HepG2 (cell line): ENCODE measurements around the gene CHEK1. TPM values are rescaled to one million over a fixed set of nuclear protein-coding genes. Genes with fewer than 3 reads are reported as not detected.
A peak's percentile ranks its signal among the peaks of the same experiment; 100 is the strongest.

Experiments
- CCDC6 ChIP-seq: sonication (generic); formaldehyde crosslinking; IDR thresholded peaks from 2 replicates; pipeline ENCODE4 v1.8.1; 2022; ENCODE audit warnings: mild to moderate bottlenecking, missing genetic modification reagents, moderate library complexity
- GATAD1 ChIP-seq: IDR thresholded peaks from 2 replicates; pipeline ENCODE4 v1.6.1; 2016; ENCODE audit warnings: missing genetic modification reagents, missing compliant biosample characterization
- HDAC2 ChIP-seq: sonication (generic); formaldehyde crosslinking; IDR thresholded peaks from 2 replicates; pipeline ENCODE4 v1.4.0; 2020; ENCODE audit warnings: missing genetic modification reagents
- KDM5B ChIP-seq: sonication (generic); formaldehyde crosslinking; IDR thresholded peaks from 2 replicates; pipeline ENCODE4 v1.4.0; 2020; ENCODE audit warnings: missing genetic modification reagents, mild to moderate bottlenecking, borderline replicate concordance
- KLF16 ChIP-seq, 2 experiments: sonication (generic) in 1 of 2; formaldehyde crosslinking in 1 of 2; IDR thresholded peaks; 2 replicates each; pipeline versions ENCODE4 v1.6.1 to v1.8.0; 2016 to 2023; ENCODE audit warnings: missing genetic modification reagents in 2 of 2, missing compliant biosample characterization in 1 of 2
- NONO ChIP-seq, 2 experiments: fragments of 450-650 bp in 1 of 2; sonication (generic) in 1 of 2; formaldehyde crosslinking in 1 of 2; IDR thresholded peaks in 1 of 2; conservative IDR thresholded peaks in 1 of 2; 2 replicates each; pipeline versions ENCODE4 v1.6.1 to v1.8.0; 2017 to 2022; ENCODE audit warnings: mild to moderate bottlenecking in 1 of 2, missing genetic modification reagents in 1 of 2, moderate library complexity in 1 of 2
- POLR2A ChIP-seq, 2 experiments: IDR thresholded peaks; 2 replicates each; pipeline ENCODE4 v1.6.1; 2011; ENCODE audit warnings: low read depth in 2 of 2, low read length in 2 of 2, mild to moderate bottlenecking in 1 of 2, moderate library complexity in 1 of 2; ENCODE audit not compliant: insufficient read depth in 1 of 2
- ZIK1 ChIP-seq: sonication (generic); formaldehyde crosslinking; IDR thresholded peaks from 2 replicates; pipeline ENCODE4 v1.5.0; 2020; ENCODE audit warnings: mild to moderate bottlenecking, low read depth, missing genetic modification reagents, borderline replicate concordance
- ZNF121 ChIP-seq: sonication (generic); formaldehyde crosslinking; IDR thresholded peaks from 2 replicates; pipeline ENCODE4 v1.5.0; 2020; ENCODE audit warnings: mild to moderate bottlenecking, missing genetic modification reagents
- ZNF292 ChIP-seq: sonication (generic); formaldehyde crosslinking; IDR thresholded peaks from 2 replicates; pipeline ENCODE4 v1.8.1; 2022; ENCODE audit warnings: mild to moderate bottlenecking, low read depth, missing genetic modification reagents, borderline replicate concordance
- ZNF329 ChIP-seq: sonication (generic); formaldehyde crosslinking; IDR thresholded peaks from 2 replicates; pipeline ENCODE4 v1.9.0; 2021; ENCODE audit warnings: low read depth, mild to moderate bottlenecking, missing genetic modification reagents
- polyA plus RNA-seq, 8 experiments: library from polyadenylated mRNA; depleted of rRNA in 3 of 8; stranded (reverse) in 7 of 8; unstranded in 1 of 8; fragments of >200 nt; fragmentation: Illumina TruSeq in 4 of 8; extraction: Trizol in 4 of 8; gene quantifications; 2 replicates each; pipeline versions ENCODE4 v1.2.1 to v1.2.3, GENCODE V29; 2011 to 2016; ENCODE audit warnings: low read depth in 4 of 8, missing spikeins in 1 of 8, mixed read lengths in 1 of 8; ENCODE audit not compliant: insufficient read depth in 1 of 8
- total RNA-seq, 5 experiments: library from RNA; depleted of rRNA; stranded (reverse); fragments of >200 nt; fragmentation: Illumina TruSeq; extraction: Trizol; gene quantifications; 2 replicates each; pipeline ENCODE4 v1.2.3, GENCODE V29; 2016; ENCODE audit warnings: low read depth in 1 of 5
- TF ChIP-seq, protein P1 (sequence below): sonication (generic); formaldehyde crosslinking; IDR thresholded peaks from 2 replicates; pipeline ENCODE4 v1.4.0; 2020; ENCODE audit warnings: missing genetic modification reagents, borderline replicate concordance
- TF ChIP-seq, protein P2 (sequence below): sonication (generic); formaldehyde crosslinking; IDR thresholded peaks from 2 replicates; pipeline ENCODE4 v1.8.0; 2022; ENCODE audit warnings: missing genetic modification reagents, mild to moderate bottlenecking, inconsistent platforms, borderline replicate concordance
- TF ChIP-seq, protein P3 (sequence below), 2 experiments: fragments of 450-650 bp in 1 of 2; sonication (generic) in 1 of 2; formaldehyde crosslinking in 1 of 2; IDR thresholded peaks; 2 replicates each; pipeline versions ENCODE4 v1.6.1 to v1.8.0; 2016 to 2022; ENCODE audit warnings: antibody characterized with exemption in 1 of 2, mild to moderate bottlenecking in 1 of 2, missing genetic modification reagents in 1 of 2
- TF ChIP-seq, protein P4 (sequence below): sonication (generic); formaldehyde crosslinking; IDR thresholded peaks from 2 replicates; pipeline ENCODE4 v1.4.0; 2020; ENCODE audit warnings: mild to moderate bottlenecking, missing genetic modification reagents

CHEK1 gene
- total and polyA plus RNA-seq, 2 of the 13 experiments (the other 11 are each of a cell fraction or from before 2014, with no cell fraction given) = 17.8 to 83.2 TPM

DNA sequence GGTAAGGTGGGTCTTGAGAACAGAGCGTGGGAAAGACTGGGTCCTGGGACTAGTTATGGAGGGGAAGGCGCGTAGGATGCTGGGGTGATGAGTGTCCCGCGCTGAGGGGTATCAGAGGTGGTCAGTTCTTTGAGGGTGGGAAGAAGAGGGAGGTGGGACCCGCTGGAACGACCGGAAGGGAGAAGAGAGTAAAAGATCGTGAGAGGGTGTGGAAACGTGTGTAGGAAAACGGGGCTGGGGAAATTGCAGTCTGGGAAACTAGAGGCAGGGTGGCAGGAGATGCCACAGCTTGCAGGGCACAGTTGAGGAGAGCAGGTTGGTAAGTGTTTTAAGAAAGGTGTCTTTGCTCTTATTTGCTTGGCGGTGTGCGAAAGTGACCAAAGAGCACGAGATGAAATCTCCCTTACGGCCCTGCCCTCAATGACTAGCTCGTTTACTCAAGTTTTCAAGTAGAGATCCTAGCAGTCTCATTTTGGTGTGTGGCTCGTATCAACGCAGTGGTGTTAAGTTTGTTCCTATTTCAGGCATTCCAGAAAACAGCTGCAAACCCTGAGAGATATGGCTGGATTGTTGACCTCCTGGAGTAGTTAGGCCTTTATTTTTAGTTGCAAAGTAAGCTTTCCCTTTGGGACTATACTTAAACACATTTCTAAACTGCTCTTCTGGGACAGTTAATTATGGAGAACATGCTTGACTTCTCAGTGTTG lies 31.7 kb upstream of the CHEK1 start (continued):
- TF ChIP-seq ZIK1 (0 out of 2 replicates have a peak, but pooled peaks have one; percentile 4), CCDC6 (no peak), ZNF121 (CRISPR knock-in tag) (no peak), GATAD1 (peak; percentile 31; the same call in 1 of the 2 replicates), KDM5B (CRISPR knock-in tag) (0 out of 2 replicates have a peak, but pooled peaks have one; percentile 47), NONO (IDR thresholded peaks at IDR 0.05) (no peak), NONO (CRISPR knock-in tag; conservative IDR thresholded peaks at IDR 0.05) (0 out of 2 replicates have a peak, but pooled peaks have one; percentile 15), KLF16 (CRISPR knock-in tag; IDR thresholded peaks at IDR 0.05) (0 out of 4 replicates have a peak, but pooled peaks of 1 of the 2 experiments have one; percentile 42), POLR2A (IDR thresholded peaks at IDR 0.05; ENCODE audit: insufficient read depth in 1 of 2, low read depth in 2 of 2, low read length in 2 of 2) (peak; percentile 31 to 63; a peak in 3 of 4 replicates), HDAC2 (CRISPR knock-in tag) (peak; percentile 25; the same call in 1 of the 2 replicates), ZNF292 (CRISPR knock-in tag) (0 out of 2 replicates have a peak, but pooled peaks have one; percentile 52), ZNF329 (CRISPR knock-in tag) (no peak)
- TF ChIP-seq, protein P1, sequence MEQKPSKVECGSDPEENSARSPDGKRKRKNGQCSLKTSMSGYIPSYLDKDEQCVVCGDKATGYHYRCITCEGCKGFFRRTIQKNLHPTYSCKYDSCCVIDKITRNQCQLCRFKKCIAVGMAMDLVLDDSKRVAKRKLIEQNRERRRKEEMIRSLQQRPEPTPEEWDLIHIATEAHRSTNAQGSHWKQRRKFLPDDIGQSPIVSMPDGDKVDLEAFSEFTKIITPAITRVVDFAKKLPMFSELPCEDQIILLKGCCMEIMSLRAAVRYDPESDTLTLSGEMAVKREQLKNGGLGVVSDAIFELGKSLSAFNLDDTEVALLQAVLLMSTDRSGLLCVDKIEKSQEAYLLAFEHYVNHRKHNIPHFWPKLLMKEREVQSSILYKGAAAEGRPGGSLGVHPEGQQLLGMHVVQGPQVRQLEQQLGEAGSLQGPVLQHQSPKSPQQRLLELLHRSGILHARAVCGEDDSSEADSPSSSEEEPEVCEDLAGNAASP (CRISPR knock-in tag) = peak; percentile 34; the same call in 1 of the 2 replicates
- TF ChIP-seq, protein P2, sequence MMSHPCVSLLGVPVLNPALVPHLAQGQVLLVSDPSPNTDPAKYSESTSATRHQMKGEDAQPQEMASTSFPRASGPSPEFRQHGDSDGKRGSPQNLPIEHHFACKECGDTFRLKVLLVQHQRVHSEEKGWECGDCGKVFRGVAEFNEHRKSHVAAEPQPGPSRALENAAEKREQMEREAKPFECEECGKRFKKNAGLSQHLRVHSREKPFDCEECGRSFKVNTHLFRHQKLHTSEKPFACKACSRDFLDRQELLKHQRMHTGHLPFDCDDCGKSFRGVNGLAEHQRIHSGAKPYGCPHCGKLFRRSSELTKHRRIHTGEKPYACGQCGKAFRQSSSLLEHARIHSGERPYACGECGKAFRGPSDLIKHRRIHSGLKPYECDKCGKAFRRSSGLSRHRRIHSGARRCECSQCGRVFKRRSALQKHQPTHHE = no peak
- TF ChIP-seq, protein P3, sequence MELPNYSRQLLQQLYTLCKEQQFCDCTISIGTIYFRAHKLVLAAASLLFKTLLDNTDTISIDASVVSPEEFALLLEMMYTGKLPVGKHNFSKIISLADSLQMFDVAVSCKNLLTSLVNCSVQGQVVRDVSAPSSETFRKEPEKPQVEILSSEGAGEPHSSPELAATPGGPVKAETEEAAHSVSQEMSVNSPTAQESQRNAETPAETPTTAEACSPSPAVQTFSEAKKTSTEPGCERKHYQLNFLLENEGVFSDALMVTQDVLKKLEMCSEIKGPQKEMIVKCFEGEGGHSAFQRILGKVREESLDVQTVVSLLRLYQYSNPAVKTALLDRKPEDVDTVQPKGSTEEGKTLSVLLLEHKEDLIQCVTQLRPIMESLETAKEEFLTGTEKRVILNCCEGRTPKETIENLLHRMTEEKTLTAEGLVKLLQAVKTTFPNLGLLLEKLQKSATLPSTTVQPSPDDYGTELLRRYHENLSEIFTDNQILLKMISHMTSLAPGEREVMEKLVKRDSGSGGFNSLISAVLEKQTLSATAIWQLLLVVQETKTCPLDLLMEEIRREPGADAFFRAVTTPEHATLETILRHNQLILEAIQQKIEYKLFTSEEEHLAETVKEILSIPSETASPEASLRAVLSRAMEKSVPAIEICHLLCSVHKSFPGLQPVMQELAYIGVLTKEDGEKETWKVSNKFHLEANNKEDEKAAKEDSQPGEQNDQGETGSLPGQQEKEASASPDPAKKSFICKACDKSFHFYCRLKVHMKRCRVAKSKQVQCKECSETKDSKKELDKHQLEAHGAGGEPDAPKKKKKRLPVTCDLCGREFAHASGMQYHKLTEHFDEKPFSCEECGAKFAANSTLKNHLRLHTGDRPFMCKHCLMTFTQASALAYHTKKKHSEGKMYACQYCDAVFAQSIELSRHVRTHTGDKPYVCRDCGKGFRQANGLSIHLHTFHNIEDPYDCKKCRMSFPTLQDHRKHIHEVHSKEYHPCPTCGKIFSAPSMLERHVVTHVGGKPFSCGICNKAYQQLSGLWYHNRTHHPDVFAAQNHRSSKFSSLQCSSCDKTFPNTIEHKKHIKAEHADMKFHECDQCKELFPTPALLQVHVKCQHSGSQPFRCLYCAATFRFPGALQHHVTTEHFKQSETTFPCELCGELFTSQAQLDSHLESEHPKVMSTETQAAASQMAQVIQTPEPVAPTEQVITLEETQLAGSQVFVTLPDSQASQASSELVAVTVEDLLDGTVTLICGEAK (IDR thresholded peaks at IDR 0.05) = no peak
- TF ChIP-seq, protein P3 (CRISPR knock-in tag; IDR thresholded peaks at IDR 0.05) = no peak
- TF ChIP-seq, protein P4, sequence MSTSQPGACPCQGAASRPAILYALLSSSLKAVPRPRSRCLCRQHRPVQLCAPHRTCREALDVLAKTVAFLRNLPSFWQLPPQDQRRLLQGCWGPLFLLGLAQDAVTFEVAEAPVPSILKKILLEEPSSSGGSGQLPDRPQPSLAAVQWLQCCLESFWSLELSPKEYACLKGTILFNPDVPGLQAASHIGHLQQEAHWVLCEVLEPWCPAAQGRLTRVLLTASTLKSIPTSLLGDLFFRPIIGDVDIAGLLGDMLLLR (CRISPR knock-in tag) = 0 out of 2 replicates have a peak, but pooled peaks have one; percentile 1
